HEK293T (cell line): Measurements from ENCODE around the gene OR2G6.
"Not testable (repeated sequence)": the region's sequence is repeated elsewhere in the genome, so short reads cannot be mapped to it uniquely, and the experiment has no call there.

Experiments used
- BHLHE40 ChIP-seq: fragments of 450-650 bp; IDR thresholded peaks from 2 replicates; pipeline ENCODE4 v1.6.1; 2016; ENCODE audit warnings: mild to moderate bottlenecking, moderate library complexity, borderline replicate concordance
- FOXA1 ChIP-seq: fragments of 450-650 bp; IDR thresholded peaks from 2 replicates; pipeline ENCODE4 v1.6.1; 2016; ENCODE audit warnings: mild to moderate bottlenecking
- L3MBTL2 ChIP-seq: fragments of 450-650 bp; conservative IDR thresholded peaks from 2 replicates; pipeline ENCODE4 v1.6.1; 2016; ENCODE audit warnings: mild to moderate bottlenecking
- PKNOX1 ChIP-seq: fragments of 450-650 bp; IDR thresholded peaks from 2 replicates; pipeline ENCODE4 v1.6.1; 2016
- SUZ12 ChIP-seq: fragments of 450-650 bp; IDR thresholded peaks from 2 replicates; pipeline ENCODE4 v1.6.1; 2016; ENCODE audit warnings: mild to moderate bottlenecking

- TF ChIP-seq FOXA1, L3MBTL2, SUZ12, BHLHE40, PKNOX1: not testable (repeated sequence)
Observed at GRCh38 chr1:248562672-248563071, 54.8 kb downstream of the OR2G6 start, which contains the start of gene OR2T29.
